Measurements from ENCODE around the gene ATXN3.

DNA sequence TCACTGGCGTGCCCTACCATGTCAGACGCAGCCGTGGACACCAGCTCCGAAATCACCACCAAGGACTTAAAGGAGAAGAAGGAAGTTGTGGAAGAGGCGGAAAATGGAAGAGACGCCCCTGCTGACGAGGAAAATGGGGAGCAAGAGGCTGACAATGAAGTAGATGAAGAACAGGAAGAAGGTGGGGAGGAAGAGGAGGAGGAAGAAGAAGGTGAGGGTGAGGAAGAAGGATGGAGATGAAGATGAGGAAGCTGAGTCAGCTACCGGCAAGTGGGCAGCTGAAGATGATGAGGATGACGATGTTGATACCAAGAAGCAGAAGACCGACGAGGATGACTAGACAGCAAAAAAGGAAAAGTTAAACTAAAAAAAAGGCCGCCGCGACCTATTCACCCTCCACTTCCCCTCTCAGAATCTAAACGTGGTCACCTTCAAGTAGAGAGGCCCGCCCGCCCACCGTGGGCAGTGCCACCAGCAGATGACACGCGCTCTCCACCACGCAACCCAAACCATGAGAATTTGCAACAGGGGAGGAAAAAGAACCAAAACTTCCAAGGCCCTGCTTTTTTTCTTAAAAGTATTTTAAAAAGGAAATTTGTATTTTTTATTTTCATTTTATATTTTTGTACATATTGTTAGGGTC lies 79.7 kb downstream of the ATXN3 start:
- TF ChIP-seq, protein P1, sequence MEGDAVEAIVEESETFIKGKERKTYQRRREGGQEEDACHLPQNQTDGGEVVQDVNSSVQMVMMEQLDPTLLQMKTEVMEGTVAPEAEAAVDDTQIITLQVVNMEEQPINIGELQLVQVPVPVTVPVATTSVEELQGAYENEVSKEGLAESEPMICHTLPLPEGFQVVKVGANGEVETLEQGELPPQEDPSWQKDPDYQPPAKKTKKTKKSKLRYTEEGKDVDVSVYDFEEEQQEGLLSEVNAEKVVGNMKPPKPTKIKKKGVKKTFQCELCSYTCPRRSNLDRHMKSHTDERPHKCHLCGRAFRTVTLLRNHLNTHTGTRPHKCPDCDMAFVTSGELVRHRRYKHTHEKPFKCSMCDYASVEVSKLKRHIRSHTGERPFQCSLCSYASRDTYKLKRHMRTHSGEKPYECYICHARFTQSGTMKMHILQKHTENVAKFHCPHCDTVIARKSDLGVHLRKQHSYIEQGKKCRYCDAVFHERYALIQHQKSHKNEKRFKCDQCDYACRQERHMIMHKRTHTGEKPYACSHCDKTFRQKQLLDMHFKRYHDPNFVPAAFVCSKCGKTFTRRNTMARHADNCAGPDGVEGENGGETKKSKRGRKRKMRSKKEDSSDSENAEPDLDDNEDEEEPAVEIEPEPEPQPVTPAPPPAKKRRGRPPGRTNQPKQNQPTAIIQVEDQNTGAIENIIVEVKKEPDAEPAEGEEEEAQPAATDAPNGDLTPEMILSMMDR (IDR thresholded peaks at IDR 0.05 in 4 of 5, conservative IDR thresholded peaks at IDR 0.05 in 1 of 5) = no peak
- TF ChIP-seq POLR2A (IDR thresholded peaks at IDR 0.05) = no peak

Data from gastrocnemius medialis (tissue), 4 donors.